HFF-Myc (cell line): Measurements from ENCODE around the gene RAPH1.

Experiments
- DNase-seq: peaks from one replicate; pipeline ENCODE4 v3.0.0-alpha.2; 2011; ENCODE audit warnings: low read depth; ENCODE audit errors: extremely low read depth
- H3K4me3 ChIP-seq: replicated peaks from 2 replicates; pipeline ENCODE4 v1.5.1; 2011; ENCODE audit warnings: low read depth, mild to moderate bottlenecking, control low read depth, low read length
- CTCF ChIP-seq: IDR thresholded peaks from 2 replicates; pipeline ENCODE4 v1.5.1; 2012; ENCODE audit warnings: mild to moderate bottlenecking, low read depth, low read length, control low read depth; ENCODE audit errors: missing control alignments

The RAPH1 gene

DNA sequence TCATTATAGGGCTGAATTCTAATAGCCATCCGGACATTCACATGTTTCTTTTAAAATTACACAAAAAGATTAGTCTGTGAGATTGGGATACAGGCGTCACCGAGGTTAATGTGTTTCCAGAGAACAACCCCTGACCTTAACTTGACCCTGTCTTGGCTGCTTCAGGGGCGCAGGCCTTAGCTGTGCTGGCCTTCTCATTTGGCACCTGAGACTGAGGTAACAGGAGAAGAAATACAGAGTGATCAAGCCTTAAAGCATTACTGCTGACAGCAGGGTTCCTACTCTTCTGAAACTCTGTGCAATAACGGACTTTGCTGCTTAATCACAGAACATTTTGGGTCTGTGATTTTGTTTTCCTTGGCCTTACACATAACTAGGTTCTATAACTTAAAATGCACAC, 92.6 kb downstream of the RAPH1 start:
- no peak overlapping the region for H3K4me3 ChIP-seq
- no peak for TF ChIP-seq CTCF
- DNase-seq = no peak

- no peak for DNase-seq
- no peak overlapping the region for H3K4me3 ChIP-seq
- no peak for TF ChIP-seq CTCF
Measured at GRCh38 chr2:203441463-203441862, 93.6 kb downstream of the RAPH1 start.

DNA sequence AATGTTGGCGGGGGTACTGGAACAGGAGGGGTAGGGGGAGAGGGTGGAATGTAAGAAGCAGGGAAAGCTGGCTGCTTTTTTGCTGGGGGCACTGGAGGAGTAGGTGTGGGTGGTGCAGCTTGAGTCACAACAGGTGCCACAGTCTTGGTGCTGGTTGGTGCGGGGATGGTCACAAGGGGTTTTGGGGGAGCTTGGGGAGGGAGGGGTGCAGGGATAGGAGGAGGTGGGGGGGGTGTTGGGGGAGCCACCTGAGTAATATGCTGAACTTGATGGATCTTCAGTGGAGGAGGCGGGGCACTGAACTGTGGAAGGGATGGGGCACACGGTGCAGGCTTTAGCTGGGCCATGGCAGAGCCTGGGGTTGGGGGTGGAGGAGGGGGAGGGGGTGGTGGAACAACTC, 94.4 kb downstream of the RAPH1 start:
- no peak for DNase-seq
- TF ChIP-seq CTCF = no peak
- no peak overlapping the region for H3K4me3 ChIP-seq

DNA sequence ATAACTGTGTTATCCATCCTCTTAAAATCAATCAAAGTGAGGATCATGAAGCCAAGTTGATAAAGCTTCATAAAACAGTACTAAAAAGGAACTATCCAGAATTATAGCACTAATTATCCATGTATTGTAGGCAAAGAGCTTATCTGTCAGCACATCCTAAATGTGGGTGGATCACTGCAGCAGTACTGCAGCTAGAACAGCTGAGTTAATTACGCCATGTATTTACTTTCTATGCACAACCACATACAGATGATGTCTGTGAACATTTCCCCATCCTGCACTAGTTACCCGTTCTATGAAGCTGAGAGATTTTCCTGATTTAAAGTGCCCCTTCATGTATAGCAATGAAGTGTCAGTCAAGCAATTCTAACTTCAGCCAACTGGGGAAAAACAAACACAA, 96.6 kb downstream of the RAPH1 start:
- no peak for DNase-seq
- TF ChIP-seq CTCF = no peak
- no peak overlapping the region for H3K4me3 ChIP-seq

DNA sequence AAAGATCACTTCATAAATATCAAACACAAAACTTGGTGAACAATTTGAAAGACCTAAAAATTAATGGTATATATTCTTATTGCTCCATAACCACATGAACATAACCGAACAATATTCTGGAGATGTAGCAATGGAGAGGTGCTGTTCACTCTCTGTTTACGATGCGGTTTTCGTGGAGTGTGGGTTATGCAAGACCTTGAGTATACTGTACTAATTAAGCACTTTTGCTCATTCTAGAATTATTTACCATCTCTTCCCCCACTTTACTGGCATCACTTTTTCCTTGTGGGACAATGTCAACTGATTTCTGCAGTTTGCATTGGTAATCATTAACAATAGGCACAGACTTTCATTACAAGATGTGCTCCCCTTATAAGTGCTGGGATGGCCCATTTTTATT, 97.6 kb downstream of the RAPH1 start:
- H3K4me3 ChIP-seq = no peak overlapping the region
- no peak for TF ChIP-seq CTCF
- no peak for DNase-seq

DNA sequence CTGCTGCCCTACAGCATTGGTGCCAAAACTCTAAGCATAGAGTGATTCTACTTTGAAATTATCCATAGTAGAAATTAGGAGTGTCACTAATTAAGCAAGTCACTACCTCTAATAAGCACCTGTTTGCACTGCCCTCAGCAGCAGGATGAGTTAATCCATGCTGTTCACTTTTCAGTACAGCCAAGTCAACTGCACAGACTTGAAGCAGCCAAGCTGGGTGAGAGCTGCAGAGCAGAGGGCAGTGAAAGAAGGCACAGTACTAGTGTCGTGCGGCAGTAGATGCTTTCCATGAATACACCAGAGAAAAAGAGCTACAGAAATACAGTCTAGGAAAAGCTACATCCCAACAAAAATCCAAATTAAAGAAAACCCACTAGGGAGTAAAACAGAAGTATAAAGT, 98.6 kb downstream of the RAPH1 start:
- H3K4me3 ChIP-seq = no peak overlapping the region
- no peak for TF ChIP-seq CTCF
- no peak for DNase-seq

DNA sequence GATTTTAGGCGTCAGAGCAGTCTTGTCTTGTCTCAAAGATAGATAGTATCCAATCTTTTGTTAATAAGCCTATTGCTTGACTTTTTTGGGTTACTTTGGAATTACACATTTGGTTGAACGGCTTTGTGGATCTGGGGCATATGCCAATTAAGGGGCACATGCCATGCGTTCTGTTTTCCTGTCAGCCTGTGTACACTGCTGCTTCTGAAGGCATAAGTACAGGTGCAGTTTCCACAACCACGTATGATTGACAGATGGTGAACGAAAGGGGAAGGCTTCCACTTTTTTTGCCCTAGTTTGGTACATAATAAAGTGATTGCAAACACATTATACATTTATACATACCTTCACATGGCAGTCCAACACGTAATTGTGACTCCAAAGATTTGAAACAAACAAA, 102.3 kb downstream of the RAPH1 start:
- no peak for TF ChIP-seq CTCF
- no peak for DNase-seq
- H3K4me3 ChIP-seq = no peak overlapping the region
